ENCODE data around the gene BAG5. TPM values are rescaled to one million over a fixed set of nuclear protein-coding genes. Genes with fewer than 3 reads are reported as not detected.

The BAG5 gene
- total and polyA plus RNA-seq, 11 donors = 4.8 to 22.8 (median 17.0) TPM

- Histone ChIP-seq H3K27me3 (no peaks in the 10 kb centered on the region), H3K27ac (peak overlapping the region in 5 of 12 donors; percentile 43 to 91 (median 53)), H3K9me3 (no peaks in the 10 kb centered on the region), H3K36me3 (peaks cover 0 to 2% (median 0%) of the 10 kb centered on the region in 9 donors), H3K4me1 (peaks cover 0 to 72% (median 56%) of the 10 kb centered on the region in 12 donors), H3K4me3 (no peak overlapping the region)
- peak in 3 of 5 donors; percentile 65 to 72 (median 66) for DNase-seq
- no peak for TF ChIP-seq POLR2A (IDR thresholded peaks at IDR 0.05)
- TF ChIP-seq, protein P1, sequence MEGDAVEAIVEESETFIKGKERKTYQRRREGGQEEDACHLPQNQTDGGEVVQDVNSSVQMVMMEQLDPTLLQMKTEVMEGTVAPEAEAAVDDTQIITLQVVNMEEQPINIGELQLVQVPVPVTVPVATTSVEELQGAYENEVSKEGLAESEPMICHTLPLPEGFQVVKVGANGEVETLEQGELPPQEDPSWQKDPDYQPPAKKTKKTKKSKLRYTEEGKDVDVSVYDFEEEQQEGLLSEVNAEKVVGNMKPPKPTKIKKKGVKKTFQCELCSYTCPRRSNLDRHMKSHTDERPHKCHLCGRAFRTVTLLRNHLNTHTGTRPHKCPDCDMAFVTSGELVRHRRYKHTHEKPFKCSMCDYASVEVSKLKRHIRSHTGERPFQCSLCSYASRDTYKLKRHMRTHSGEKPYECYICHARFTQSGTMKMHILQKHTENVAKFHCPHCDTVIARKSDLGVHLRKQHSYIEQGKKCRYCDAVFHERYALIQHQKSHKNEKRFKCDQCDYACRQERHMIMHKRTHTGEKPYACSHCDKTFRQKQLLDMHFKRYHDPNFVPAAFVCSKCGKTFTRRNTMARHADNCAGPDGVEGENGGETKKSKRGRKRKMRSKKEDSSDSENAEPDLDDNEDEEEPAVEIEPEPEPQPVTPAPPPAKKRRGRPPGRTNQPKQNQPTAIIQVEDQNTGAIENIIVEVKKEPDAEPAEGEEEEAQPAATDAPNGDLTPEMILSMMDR (IDR thresholded peaks at IDR 0.05) = no peak
- intact Hi-C loops (cut with DNase I) = loop anchor here in 6 of 10 donors (1.0 to 5.0 kb wide), 2 partner anchors 26 to 42 kb away; no protein-coding TSS in a partner anchor
- 62 to 78% (median 66%) methylated on average over 18 to 35 of the region's 35 CpGs for WGBS, 4 donors
- ATAC-seq = peak in 2 of 4 donors; percentile 5 to 8
Observed at GRCh38 chr14:103544388-103545218, 17.9 kb downstream of the BAG5 start.

- intact Hi-C loops (cut with DNase I) = loop anchor here in 2 of 10 donors (1.0 to 2.0 kb wide), 2 partner anchors 25 to 26 kb away; no protein-coding TSS in a partner anchor
- Histone ChIP-seq H3K27ac (peak overlapping the region in 6 of 12 donors; percentile 43 to 91 (median 60)), H3K36me3 (peaks cover 0 to 2% (median 0%) of the 10 kb centered on the region in 9 donors), H3K4me3 (no peak overlapping the region), H3K27me3 (no peaks in the 10 kb centered on the region), H3K4me1 (peaks cover 0 to 72% (median 55%) of the 10 kb centered on the region in 12 donors), H3K9me3 (no peaks in the 10 kb centered on the region)
- 63 to 85% (median 80%) methylated on average over 8 to 19 of the region's 19 CpGs for WGBS, 4 donors
- TF ChIP-seq POLR2A (IDR thresholded peaks at IDR 0.05) = no peak
- TF ChIP-seq, protein P1 (IDR thresholded peaks at IDR 0.05) = no peak
- DNase-seq (peak in 1 of 5 donors; percentile 66), ATAC-seq (no peak)
Observed at GRCh38 chr14:103543721-103544387, 18.6 kb downstream of the BAG5 start.

DNA sequence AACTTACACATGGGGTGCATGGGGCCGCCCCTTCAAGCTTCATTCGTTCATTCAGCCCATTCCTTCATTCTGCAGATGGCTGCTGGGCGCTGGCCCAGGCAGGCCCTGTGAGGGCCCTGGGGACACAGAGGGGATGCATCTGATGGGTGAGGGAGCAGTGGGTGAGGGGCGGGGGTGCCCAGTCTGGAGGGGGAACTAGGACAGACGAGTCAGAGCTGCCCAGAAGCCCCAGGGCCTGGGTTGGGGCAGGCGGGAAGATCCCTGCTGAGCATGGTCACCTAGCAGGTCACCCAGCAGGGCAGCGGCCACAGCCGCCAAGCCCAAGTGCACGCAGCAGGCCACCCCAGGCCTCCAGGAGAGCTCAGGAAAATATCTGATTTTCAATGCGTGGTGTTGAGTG is 19.3 kb downstream of the BAG5 start:
- Histone ChIP-seq H3K27me3 (no peaks in the 10 kb centered on the region), H3K36me3 (peaks cover 0 to 2% (median 0%) of the 10 kb centered on the region in 9 donors), H3K27ac (peak overlapping the region in 8 of 12 donors; percentile 32 to 91 (median 66)), H3K4me1 (peaks cover 0 to 77% (median 60%) of the 10 kb centered on the region in 12 donors), H3K4me3 (peak overlapping the region in 1 of 12 donors; percentile 7), H3K9me3 (no peaks in the 10 kb centered on the region)
- no peak for ATAC-seq
- no peak for TF ChIP-seq POLR2A (IDR thresholded peaks at IDR 0.05)
- TF ChIP-seq, protein P1 (IDR thresholded peaks at IDR 0.05) = no peak
- intact Hi-C loops (cut with DNase I) = loop anchor here in 1 of 10 donors (2.0 kb wide), 1 partner anchor 24 kb away; no protein-coding TSS in a partner anchor
- peak in 2 of 5 donors; percentile 28 to 60 for DNase-seq
- WGBS, 4 donors = 71 to 80% (median 77%) methylated on average over 7 to 10 of the region's 10 CpGs

All from heart left ventricle (tissue), 16 donors.